ENCODE results near the gene APP. TPM values are rescaled to one million over a fixed set of nuclear protein-coding genes. Genes with fewer than 3 reads are reported as not detected.
A peak's percentile ranks its signal among the peaks of the same experiment; 100 is the strongest.

APP gene
- total RNA-seq, 1 experiment from 2014 or later = 266 TPM

DNA sequence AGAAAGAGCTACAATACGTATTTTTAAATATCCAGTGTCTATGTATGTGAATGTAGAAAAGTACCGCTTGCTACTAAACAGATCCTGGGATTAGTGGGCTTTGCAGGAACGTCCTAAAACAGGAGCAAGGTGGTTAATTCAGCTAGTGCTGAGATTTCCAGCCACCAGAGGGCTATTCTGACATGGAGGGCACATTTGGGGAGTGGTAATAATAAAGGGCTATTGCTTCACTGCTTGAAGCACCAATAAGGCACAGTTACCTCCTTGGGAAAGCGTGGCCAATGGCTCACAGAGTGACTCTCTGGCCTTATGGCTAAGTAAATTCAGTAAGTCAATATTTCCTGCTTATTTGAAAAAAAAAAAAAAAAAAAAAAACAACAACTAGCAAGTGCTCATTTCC lies 283.4 kb downstream of the APP start:
- Histone ChIP-seq H3K4me2 (ENCODE audit: low read length) (no peak overlapping the region), H3K79me2 (ENCODE audit: low read length) (no peaks in the 10 kb centered on the region), H3K27me3 (ENCODE audit: low read length) (no peaks in the 10 kb centered on the region), H2AFZ (ENCODE audit: low read length) (no peak overlapping the region), H3K4me3 (ENCODE audit: low read length) (no peak overlapping the region), H4K20me1 (ENCODE audit: low read length) (no peaks in the 10 kb centered on the region), H3K4me1 (ENCODE audit: insufficient read depth, low read length) (peaks cover 16% of the 10 kb centered on the region), H3F3A (ENCODE audit: low read length, unreplicated experiment) (no peaks in the 10 kb centered on the region), H3K27ac (ENCODE audit: low read length) (no peak overlapping the region), H3K9me2 (replicated peaks; ENCODE audit: low read length) (no peaks in the 10 kb centered on the region), H3K36me3 (ENCODE audit: low read depth, low read length) (peaks cover 29% of the 10 kb centered on the region), H3K9ac (ENCODE audit: low read length) (no peak overlapping the region), H3K9me3 (ENCODE audit: low read length) (no peaks in the 10 kb centered on the region)
- DNase-seq (peak; percentile 19), ATAC-seq (no peak)
- no peak for TF ChIP-seq EZH2 (IDR thresholded peaks at IDR 0.05; ENCODE audit: low read length, unreplicated experiment)
- TF ChIP-seq, protein P1, sequence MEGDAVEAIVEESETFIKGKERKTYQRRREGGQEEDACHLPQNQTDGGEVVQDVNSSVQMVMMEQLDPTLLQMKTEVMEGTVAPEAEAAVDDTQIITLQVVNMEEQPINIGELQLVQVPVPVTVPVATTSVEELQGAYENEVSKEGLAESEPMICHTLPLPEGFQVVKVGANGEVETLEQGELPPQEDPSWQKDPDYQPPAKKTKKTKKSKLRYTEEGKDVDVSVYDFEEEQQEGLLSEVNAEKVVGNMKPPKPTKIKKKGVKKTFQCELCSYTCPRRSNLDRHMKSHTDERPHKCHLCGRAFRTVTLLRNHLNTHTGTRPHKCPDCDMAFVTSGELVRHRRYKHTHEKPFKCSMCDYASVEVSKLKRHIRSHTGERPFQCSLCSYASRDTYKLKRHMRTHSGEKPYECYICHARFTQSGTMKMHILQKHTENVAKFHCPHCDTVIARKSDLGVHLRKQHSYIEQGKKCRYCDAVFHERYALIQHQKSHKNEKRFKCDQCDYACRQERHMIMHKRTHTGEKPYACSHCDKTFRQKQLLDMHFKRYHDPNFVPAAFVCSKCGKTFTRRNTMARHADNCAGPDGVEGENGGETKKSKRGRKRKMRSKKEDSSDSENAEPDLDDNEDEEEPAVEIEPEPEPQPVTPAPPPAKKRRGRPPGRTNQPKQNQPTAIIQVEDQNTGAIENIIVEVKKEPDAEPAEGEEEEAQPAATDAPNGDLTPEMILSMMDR (conservative IDR thresholded peaks at IDR 0.05; ENCODE audit: low read depth, low read length) = peak; percentile 47
- ChIA-PET CTCF (no interaction called here), POLR2A (ENCODE audit: unreplicated experiment) (no interaction called here)
- intact Hi-C loops (cut with micrococcal nuclease) = no loop called here
- BruUV-seq (replicated peaks) = no TSS peak

DNA sequence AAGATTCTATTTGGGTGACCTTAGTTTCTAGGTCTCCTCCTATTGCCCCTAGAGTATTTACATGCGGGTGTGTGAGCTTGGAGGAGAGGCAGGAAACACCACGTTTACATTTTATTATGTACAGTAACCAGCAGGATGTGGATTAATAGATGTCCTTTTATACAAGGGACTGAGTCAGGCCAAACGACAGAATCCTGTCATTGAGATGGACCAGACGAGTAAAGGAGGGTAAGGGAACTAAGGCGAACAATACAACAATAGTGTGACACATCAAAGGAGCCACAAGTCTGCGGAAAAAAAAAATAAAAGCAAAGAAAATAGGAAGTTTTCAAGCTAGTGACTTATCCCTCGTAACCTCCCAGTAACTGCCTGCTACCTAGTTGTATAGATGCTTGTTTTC lies 284.7 kb downstream of the APP start:
- no peak overlapping the region for H3K9ac ChIP-seq (ENCODE audit: low read length)
- H2AFZ ChIP-seq (ENCODE audit: low read length) = no peak overlapping the region
- intact Hi-C loops (cut with micrococcal nuclease) = no loop called here
- POLR2A ChIA-PET (ENCODE audit: unreplicated experiment) = interaction anchor here (0.6 kb wide), 1 partner anchor 16 kb away, joined by 3 read pairs; no protein-coding TSS in a partner anchor
- DNase-seq (peak; percentile 82), ATAC-seq (peak; percentile 88)
- no peaks in the 10 kb centered on the region for H3K9me2 ChIP-seq (replicated peaks; ENCODE audit: low read length)
- H4K20me1 ChIP-seq (ENCODE audit: low read length) = no peaks in the 10 kb centered on the region
- H3K79me2 ChIP-seq (ENCODE audit: low read length) = no peaks in the 10 kb centered on the region
- H3K4me2 ChIP-seq (ENCODE audit: low read length) = 0 out of 2 replicates have a peak overlapping the region, but pooled peaks have one; percentile 0
- CTCF ChIA-PET = interaction anchor here (0.6 kb wide), 1 partner anchor 1662 kb away, joined by 3 read pairs; no protein-coding TSS in a partner anchor
- no peaks in the 10 kb centered on the region for H3K27me3 ChIP-seq (ENCODE audit: low read length)
- no TSS peak for BruUV-seq (replicated peaks)
- H3K27ac ChIP-seq (ENCODE audit: low read length) = peak overlapping the region; percentile 49
- peaks cover 16% of the 10 kb centered on the region for H3K4me1 ChIP-seq (ENCODE audit: insufficient read depth, low read length)
- no peaks in the 10 kb centered on the region for H3K9me3 ChIP-seq (ENCODE audit: low read length)
- H3F3A ChIP-seq (ENCODE audit: low read length, unreplicated experiment) = no peaks in the 10 kb centered on the region
- TF ChIP-seq EZH2 (IDR thresholded peaks at IDR 0.05; ENCODE audit: low read length, unreplicated experiment) (no peak), EZH2phosphoT487 (IDR thresholded peaks at IDR 0.05; ENCODE audit: borderline replicate concordance, low read length) (no peak)
- TF ChIP-seq, protein P1 (conservative IDR thresholded peaks at IDR 0.05; ENCODE audit: low read depth, low read length) = no peak
- no peak overlapping the region for H3K4me3 ChIP-seq (ENCODE audit: low read length)
- peaks cover 28% of the 10 kb centered on the region for H3K36me3 ChIP-seq (ENCODE audit: low read depth, low read length)

DNA sequence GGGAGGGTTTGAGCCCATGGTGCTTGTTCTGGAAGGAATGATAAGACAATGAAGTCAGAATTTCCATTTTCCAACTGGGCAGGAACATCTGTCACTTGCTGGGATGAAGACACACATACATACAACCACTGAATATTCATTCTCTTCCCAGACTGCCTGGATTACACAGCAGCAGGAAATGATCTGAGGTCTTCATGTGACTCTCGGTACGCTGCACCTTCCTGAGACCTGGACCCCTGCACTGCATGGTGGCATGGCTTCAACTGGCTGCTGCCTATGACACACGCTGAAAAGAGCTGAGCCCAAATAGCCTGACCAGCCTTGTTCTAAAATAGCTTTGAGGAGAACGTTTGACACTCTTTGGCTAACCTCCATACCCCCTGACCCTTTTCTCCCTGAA lies 285.2 kb downstream of the APP start:
- Histone ChIP-seq H3K36me3 (ENCODE audit: low read depth, low read length) (peaks cover 26% of the 10 kb centered on the region), H3K9me3 (ENCODE audit: low read length) (no peaks in the 10 kb centered on the region), H3K4me2 (ENCODE audit: low read length) (0 out of 2 replicates have a peak overlapping the region, but pooled peaks have one; percentile 0), H4K20me1 (ENCODE audit: low read length) (no peaks in the 10 kb centered on the region), H3K27me3 (ENCODE audit: low read length) (no peaks in the 10 kb centered on the region), H3K4me1 (ENCODE audit: insufficient read depth, low read length) (peaks cover 16% of the 10 kb centered on the region), H2AFZ (ENCODE audit: low read length) (no peak overlapping the region), H3K27ac (ENCODE audit: low read length) (peak overlapping the region; percentile 49), H3K4me3 (ENCODE audit: low read length) (no peak overlapping the region), H3F3A (ENCODE audit: low read length, unreplicated experiment) (no peaks in the 10 kb centered on the region), H3K79me2 (ENCODE audit: low read length) (no peaks in the 10 kb centered on the region), H3K9me2 (replicated peaks; ENCODE audit: low read length) (no peaks in the 10 kb centered on the region), H3K9ac (ENCODE audit: low read length) (no peak overlapping the region)
- intact Hi-C loops (cut with micrococcal nuclease) = no loop called here
- ATAC-seq (no peak; the same call in 1 of the 2 replicates), DNase-seq (no peak)
- ChIA-PET CTCF (interaction anchor here (0.6 kb wide), 1 partner anchor 1662 kb away, joined by 3 read pairs; no protein-coding TSS in a partner anchor), POLR2A (ENCODE audit: unreplicated experiment) (no interaction called here)
- no TSS peak for BruUV-seq (replicated peaks)
- TF ChIP-seq, protein P1 (conservative IDR thresholded peaks at IDR 0.05; ENCODE audit: low read depth, low read length) = no peak
- TF ChIP-seq EZH2phosphoT487 (IDR thresholded peaks at IDR 0.05; ENCODE audit: borderline replicate concordance, low read length) (no peak), EZH2 (IDR thresholded peaks at IDR 0.05; ENCODE audit: low read length, unreplicated experiment) (no peak)

All from PC-3 (cell line).